IMR-90 (cell line): ENCODE results near the gene FANCM. TPM values are rescaled to one million over a fixed set of nuclear protein-coding genes. Genes with fewer than 3 reads are reported as not detected.
A peak's percentile ranks its signal among the peaks of the same experiment; 100 is the strongest.

Source experiments
- ATAC-seq: fragments of 200-7000 bp; cut with Tn5 transposase; 2 replicates; pipeline ENCODE4 v1.9.1; 2020; ENCODE audit warnings: low read depth, mild to moderate bottlenecking, moderate library complexity
- BruUV-seq: library from RNA; stranded (reverse); fragments of 400-500 nt; replicated peaks from 2 replicates; lab custom pipeline; 2021; lab: Mats Ljungman, UMichigan
- CTCF ChIA-PET: fragments of 300-600 bp; formaldehyde crosslinking; extraction: SDS; loops from one replicate; lab custom pipeline; 2021; ENCODE audit warnings: antibody characterized with exemption; lab: Yijun Ruan, JAX
- POLR2A ChIA-PET: fragments of 300-600 bp; sonication (Branson Sonifier 250); formaldehyde crosslinking; loops from one replicate; lab custom pipeline; 2022; ENCODE audit warnings: antibody characterized with exemption; ENCODE audit not compliant: unreplicated experiment; lab: Charles Lee
- DNase-seq: peaks from one replicate; pipeline ENCODE4 v3.0.0; 2013
- H2AFZ ChIP-seq: replicated peaks from 2 replicates; pipeline ENCODE3; 2013; ENCODE audit warnings: low read length, mild to moderate bottlenecking; ENCODE audit not compliant: poor library complexity
- H2AK5ac ChIP-seq: 2 replicates; pipeline ENCODE4 v1.6.1; 2013; ENCODE audit warnings: low read depth, low read length, inconsistent platforms
- H2AK9ac ChIP-seq: replicated peaks from 2 replicates; pipeline ENCODE3; 2013; ENCODE audit warnings: mild to moderate bottlenecking, low read depth, low read length, moderate library complexity; ENCODE audit not compliant: poor library complexity
- H2BK120ac ChIP-seq: 2 replicates; pipeline ENCODE4 v1.6.1; 2013; ENCODE audit warnings: low read depth, low read length, inconsistent platforms
- H2BK15ac ChIP-seq: 3 replicates; pipeline ENCODE4 v1.6.1; 2013; ENCODE audit warnings: low read depth, low read length, inconsistent platforms
- H2BK20ac ChIP-seq: 2 replicates; pipeline ENCODE4 v1.6.1; 2013; ENCODE audit warnings: low read depth, mild to moderate bottlenecking, inconsistent platforms, low read length, moderate library complexity
- H2BK5ac ChIP-seq: 2 replicates; pipeline ENCODE4 v1.6.1; 2013; ENCODE audit warnings: mild to moderate bottlenecking, low read depth, low read length, inconsistent platforms; ENCODE audit not compliant: poor library complexity, severe bottlenecking
- H3K14ac ChIP-seq: replicated peaks from 2 replicates; pipeline ENCODE4 v1.6.1; 2013; ENCODE audit warnings: low read depth, low read length, inconsistent platforms
- H3K18ac ChIP-seq: 2 replicates; pipeline ENCODE4 v1.6.1; 2013; ENCODE audit warnings: low read depth, low read length, control low read depth
- H3K23ac ChIP-seq: 2 replicates; pipeline ENCODE4 v1.6.1; 2013; ENCODE audit warnings: low read depth, low read length, inconsistent platforms
- H3K27ac ChIP-seq: 2 replicates; pipeline ENCODE4 v1.5.1; 2013; ENCODE audit warnings: mild to moderate bottlenecking, control low read depth, low read length; ENCODE audit not compliant: insufficient read depth
- H3K27me3 ChIP-seq: 2 replicates; pipeline ENCODE4 v1.6.1; 2013; ENCODE audit warnings: low read length; ENCODE audit not compliant: control insufficient read depth, insufficient read depth
- H3K36me3 ChIP-seq: 2 replicates; pipeline ENCODE4 v1.6.1; 2013; ENCODE audit warnings: low read length, mixed read lengths; ENCODE audit not compliant: control insufficient read depth, insufficient read depth
- H3K4ac ChIP-seq: 2 replicates; pipeline ENCODE4 v1.6.1; 2013; ENCODE audit warnings: low read depth, low read length, inconsistent platforms
- H3K4me1 ChIP-seq: 2 replicates; pipeline ENCODE4 v1.6.1; 2013; ENCODE audit warnings: low read length, mixed read lengths; ENCODE audit not compliant: control insufficient read depth, insufficient read depth
- H3K4me2 ChIP-seq: 2 replicates; pipeline ENCODE4 v1.6.1; 2013; ENCODE audit warnings: low read depth, mild to moderate bottlenecking, control low read depth, low read length, moderate library complexity
- H3K4me3 ChIP-seq: 2 replicates; pipeline ENCODE4 v1.5.1; 2013; ENCODE audit warnings: low read depth, mild to moderate bottlenecking, control low read depth, low read length, moderate library complexity; ENCODE audit not compliant: insufficient read depth
- H3K56ac ChIP-seq: 2 replicates; pipeline ENCODE4 v1.6.1; 2013; ENCODE audit warnings: low read length, inconsistent platforms; ENCODE audit not compliant: insufficient read depth; ENCODE audit errors: extremely low read depth
- H3K79me1 ChIP-seq, 2 experiments: 2 replicates each; pipeline ENCODE4 v1.6.1; 2013; ENCODE audit warnings: low read length in 2 of 2, inconsistent platforms in 1 of 2, low read depth in 1 of 2
- H3K9ac ChIP-seq: 2 replicates; pipeline ENCODE4 v1.6.1; 2013; ENCODE audit warnings: low read depth, low read length, control low read depth
- H3K9me1 ChIP-seq: 2 replicates; pipeline ENCODE4 v1.6.1; 2013; ENCODE audit warnings: low read length, inconsistent platforms; ENCODE audit not compliant: insufficient read depth
- H3K9me3 ChIP-seq: 2 replicates; pipeline ENCODE4 v1.6.1; 2013; ENCODE audit warnings: low read length; ENCODE audit not compliant: control insufficient read depth, insufficient read depth
- H4K20me1 ChIP-seq: 2 replicates; pipeline ENCODE4 v1.6.1; 2013; ENCODE audit warnings: low read length, inconsistent platforms; ENCODE audit not compliant: insufficient read depth
- H4K5ac ChIP-seq: 2 replicates; pipeline ENCODE4 v1.6.1; 2013; ENCODE audit warnings: mild to moderate bottlenecking, low read depth, low read length, control low read depth
- H4K8ac ChIP-seq, 2 experiments: 2 replicates each; pipeline ENCODE4 v1.6.1; 2013; ENCODE audit warnings: low read depth in 2 of 2, low read length in 2 of 2, control low read depth in 1 of 2, inconsistent platforms in 1 of 2
- H4K91ac ChIP-seq: 2 replicates; pipeline ENCODE4 v1.6.1; 2013; ENCODE audit warnings: low read depth, low read length, inconsistent platforms; ENCODE audit not compliant: insufficient read depth
- CEBPB ChIP-seq: IDR thresholded peaks from 2 replicates; pipeline ENCODE4 v1.6.1; 2012; ENCODE audit warnings: low read depth, low read length, improper control_type of control experiment
- CTCF ChIP-seq: conservative IDR thresholded peaks from 2 replicates; pipeline ENCODE4 v1.5.1; 2012; ENCODE audit warnings: mild to moderate bottlenecking, low read depth, low read length, improper control_type of control experiment
- ELK1 ChIP-seq: fragments of 150-350 bp; IDR thresholded peaks from 2 replicates; pipeline ENCODE4 v1.6.1; 2016; ENCODE audit warnings: low read depth, mild to moderate bottlenecking, low read length, moderate library complexity, borderline replicate concordance
- MAFK ChIP-seq: IDR thresholded peaks from 2 replicates; pipeline ENCODE4 v1.6.1; 2012; ENCODE audit warnings: low read depth, low read length, improper control_type of control experiment
- MAZ ChIP-seq: IDR thresholded peaks from 2 replicates; pipeline ENCODE4 v1.6.1; 2012; ENCODE audit warnings: low read depth, mild to moderate bottlenecking, low read length, improper control_type of control experiment, moderate library complexity, borderline replicate concordance
- NFE2L2 ChIP-seq: fragments of 150-350 bp; IDR thresholded peaks from 2 replicates; pipeline ENCODE4 v1.6.1; 2016; ENCODE audit warnings: low read depth, mild to moderate bottlenecking, low read length
- RCOR1 ChIP-seq: IDR thresholded peaks from 2 replicates; pipeline ENCODE4 v1.6.1; 2012; ENCODE audit warnings: mild to moderate bottlenecking, low read length, improper control_type of control experiment; ENCODE audit not compliant: insufficient replicate concordance
- USF2 ChIP-seq: fragments of 150-350 bp; IDR thresholded peaks from 2 replicates; pipeline ENCODE4 v1.6.1; 2017; ENCODE audit warnings: mild to moderate bottlenecking, antibody characterized with exemption, low read length, low read depth
- WGBS, 2 experiments: methylation state at CpG; one replicate each; pipeline versions ENCODE4 v1.1.5 to v1.1.7; 2013; ENCODE audit warnings: missing lambda C conversion rate in 2 of 2; ENCODE audit not compliant: insufficient read length in 1 of 2; ENCODE audit errors: extremely low coverage in 2 of 2; 5-methylcytosine and 5-hydroxymethylcytosine counted together
- dilution Hi-C: fragments of 300-500 bp; cut with HindIII; formaldehyde crosslinking; loops from one replicate; pipeline ENCODE4 v1.14.3; 2018; ENCODE audit warnings: low sequenced_read_pairs; ENCODE audit not compliant: unreplicated experiment
- in situ Hi-C: fragments of 300-500 bp; cut with MboI; formaldehyde crosslinking; loops from 3 replicates; pipeline ENCODE4 v1.14.3; 2019; ENCODE audit warnings: low sequenced_read_pairs, inconsistent platforms, mixed read lengths
- intact Hi-C: fragments of 100-400 bp; cut with micrococcal nuclease; formaldehyde crosslinking; loops from 2 replicates; pipeline ENCODE4 v1.10.0; 2022
- polyA plus RNA-seq, 3 experiments: library from polyadenylated mRNA; depleted of rRNA; stranded (reverse); fragments of >200 nt; gene quantifications; 2 replicates each; pipeline ENCODE4 v1.2.3, GENCODE V29; 2012; ENCODE audit warnings: low replicate concordance in 1 of 3
- total RNA-seq: library from RNA; depleted of rRNA; stranded (reverse); fragments of >200 nt; gene quantifications from 2 replicates; pipeline ENCODE4 v1.2.3, GENCODE V29; 2012

Gene FANCM
- total and polyA plus RNA-seq, 2 of the 4 experiments (the other 2 are of a cell fraction), result 1.7 to 7.0 TPM

- in situ Hi-C loops (no loop called here), intact Hi-C loops (no loop called here), dilution Hi-C loops (no loop called here)
- ATAC-seq (peak; percentile 94), DNase-seq (peak; percentile 79)
- Histone ChIP-seq H3K9me3 (no peaks in the 10 kb centered on the region), H2BK15ac (no peak overlapping the region), H3K36me3 (peaks cover 2% of the 10 kb centered on the region; the same call in 1 of the 2 replicates), H3K23ac (no peak overlapping the region), H4K5ac (no peak overlapping the region; the same call in 1 of the 2 replicates), H3K27ac (no peak overlapping the region), H3K9ac (no peak overlapping the region), H3K27me3 (no peaks in the 10 kb centered on the region), H4K8ac (no peak overlapping the region; a peak in 1 of 4 replicates), H4K91ac (no peak overlapping the region), H3K56ac (no peak overlapping the region), H2BK5ac (peak overlapping the region; percentile 69), H2AK5ac (no peak overlapping the region), H3K4me3 (no peak overlapping the region), H3K14ac (no peak overlapping the region), H2BK20ac (no peak overlapping the region), H3K4ac (no peak overlapping the region), H3K4me1 (no peaks in the 10 kb centered on the region; the same call in 1 of the 2 replicates), H3K18ac (peak overlapping the region; percentile 59; the same call in 1 of the 2 replicates), H4K20me1 (no peaks in the 10 kb centered on the region), H3K79me1 (no peaks in the 10 kb centered on the region), H2AK9ac (no peak overlapping the region), H3K9me1 (no peaks in the 10 kb centered on the region), H3K4me2 (peak overlapping the region; percentile 53; the same call in 1 of the 2 replicates), H2AFZ (no peak overlapping the region), H2BK120ac (no peak overlapping the region)
- CTCF ChIA-PET, result interaction anchor here (0.6 kb wide), 1 partner anchor 67 kb away, joined by 3 read pairs; no protein-coding TSS in a partner anchor
- POLR2A ChIA-PET, result no interaction called here
- no CpG with 5 or more reads among the region's 1 CpG for WGBS, 2 experiments
- TF ChIP-seq RCOR1 (no peak), USF2 (no peak), CEBPB (no peak), MAZ (no peak), NFE2L2 (peak; percentile 5; the same call in 1 of the 2 replicates), CTCF (no peak), ELK1 (no peak), MAFK (no peak)
- no TSS peak for BruUV-seq
These were observed 63.5 kb downstream of the FANCM start for GRCh38 chr14:45199230-45199629.
